HG02610 (cell line): ENCODE results near the gene ATG4D.

Experiments used
- ATAC-seq: cut with Tn5 transposase; IDR thresholded peaks from one replicate; pipeline ENCODE4 v1.9.1; 2021; ENCODE audit warnings: mild to moderate bottlenecking, moderate library complexity; ENCODE audit not compliant: unreplicated experiment

Gene ATG4D

DNA sequence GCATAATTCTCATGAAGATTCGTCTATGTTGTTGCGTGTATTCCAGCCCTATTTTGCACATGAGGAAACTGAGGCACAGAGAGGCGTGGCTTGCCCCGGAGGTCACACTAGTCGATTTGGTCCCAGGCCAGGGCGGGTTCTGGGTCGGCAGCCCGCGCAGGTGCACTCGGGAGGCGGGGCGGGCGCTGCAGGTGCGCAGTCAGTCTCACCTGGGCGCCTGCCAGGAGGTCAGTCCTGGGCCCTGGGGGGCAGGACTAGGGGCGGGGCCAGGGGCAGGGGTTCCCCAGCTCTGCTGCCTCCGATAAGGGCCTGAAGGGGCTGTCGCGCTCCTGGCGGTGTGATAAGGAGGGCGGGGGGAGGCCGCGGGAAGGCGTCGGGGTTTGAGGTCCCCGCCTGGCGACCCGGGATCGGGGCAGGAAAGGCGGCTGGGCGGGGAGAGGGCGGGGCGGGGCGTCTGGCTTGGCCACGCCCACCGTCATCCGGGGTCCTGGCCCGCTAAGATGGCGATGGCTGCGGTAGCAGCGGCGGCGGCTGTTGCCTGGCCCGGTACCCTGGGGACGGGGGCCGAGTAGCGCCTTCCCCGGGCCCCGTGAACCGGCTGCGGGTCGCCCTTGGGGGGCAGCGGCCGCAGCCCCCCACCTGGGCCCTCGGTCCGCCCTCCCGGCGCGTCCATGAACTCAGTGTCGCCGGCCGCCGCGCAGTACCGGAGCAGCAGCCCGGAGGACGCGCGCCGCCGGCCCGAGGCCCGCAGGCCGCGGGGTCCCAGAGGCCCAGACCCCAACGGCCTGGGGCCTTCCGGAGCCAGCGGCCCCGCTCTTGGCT is at the start of gene ATG4D:
TSS of gene ATG4D (plus strand) at position 485 of the 822 bp plus-strand sequence. CDS start at position 672, 187 bp downstream.
- ATAC-seq, result peak; percentile 66

- no peak for ATAC-seq
Observed at GRCh38 chr19:10497371-10497770, 46.3 kb upstream of the ATG4D start.

GRCh38 chr19:10499550-10500246 is 44.0 kb upstream of the ATG4D start:
- ATAC-seq, result no peak

GRCh38 chr19:10500247-10500592 is 43.5 kb upstream of the ATG4D start:
- ATAC-seq, result no peak

GRCh38 chr19:10501971-10502523 is 41.7 kb upstream of the ATG4D start:
- ATAC-seq, result peak; percentile 26

DNA sequence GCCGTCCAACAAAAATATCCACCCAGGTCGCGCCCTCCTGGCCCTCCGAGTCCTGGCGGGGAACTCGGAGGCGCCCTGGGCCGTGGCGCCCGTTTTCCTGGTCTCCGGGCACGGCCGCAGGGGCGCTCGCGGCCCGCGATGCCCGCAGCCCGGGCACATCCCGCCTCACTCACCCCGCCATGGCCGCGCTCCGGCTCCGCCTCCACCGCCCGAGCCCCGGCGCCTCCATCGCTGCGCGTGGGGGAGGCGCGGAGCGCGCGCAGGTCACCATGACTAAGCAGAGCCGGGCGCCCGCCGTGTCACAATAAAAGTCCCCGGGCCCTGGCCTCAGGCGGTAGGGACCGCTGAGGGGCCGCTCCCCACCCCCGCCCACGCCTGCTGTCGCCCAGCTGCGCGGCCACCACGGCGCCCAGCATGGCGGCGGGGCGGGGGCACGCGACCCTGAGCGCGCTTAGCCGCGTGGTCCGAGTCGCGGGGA is 41.1 kb upstream of the ATG4D start:
- peak; percentile 82 for ATAC-seq

DNA sequence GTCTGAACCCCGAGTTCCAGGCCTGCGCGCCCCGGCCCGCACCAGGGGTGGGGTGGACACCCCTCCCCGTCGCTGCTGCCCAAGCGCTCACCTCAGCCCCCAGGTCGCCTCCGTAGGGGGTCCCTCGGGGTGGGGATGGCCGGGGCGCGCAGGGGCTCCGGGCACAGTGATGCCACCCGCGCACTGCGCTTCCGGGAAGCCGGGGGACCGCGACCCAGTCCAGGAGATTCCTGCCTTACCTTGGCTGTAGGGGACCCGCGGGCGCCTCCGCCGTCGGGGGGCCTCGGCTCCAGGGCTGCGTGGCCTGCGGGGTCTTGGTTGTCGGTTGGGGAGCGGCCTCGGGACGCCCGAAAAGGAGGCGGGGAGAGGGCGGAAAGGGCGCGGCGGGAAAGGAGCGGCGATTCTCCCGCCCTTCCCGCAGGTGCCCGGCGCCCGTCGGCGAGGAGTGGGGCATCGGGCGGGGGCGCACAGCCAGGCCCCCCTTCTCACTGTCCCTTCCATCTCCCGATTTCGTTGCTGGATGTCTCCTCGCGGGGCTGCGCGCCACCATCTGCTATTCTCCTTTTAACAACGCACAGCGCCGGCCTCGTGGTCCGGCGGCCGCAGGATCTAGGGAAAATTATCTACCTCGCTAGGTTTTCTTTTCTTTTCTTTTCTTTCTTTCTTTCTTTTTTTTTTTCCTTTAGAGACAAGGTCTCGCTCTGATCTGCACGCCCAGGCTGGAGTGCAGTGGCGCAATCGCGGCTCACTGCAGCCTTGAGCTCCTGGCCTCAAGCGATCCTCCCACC is 40.5 kb upstream of the ATG4D start, which contains the start of gene KEAP1:
TSS of gene KEAP1 (minus strand) at position 355 of the 788 bp plus-strand sequence. CDS start 3,323 bp downstream, outside the sequence.
- peak; percentile 24 for ATAC-seq

DNA sequence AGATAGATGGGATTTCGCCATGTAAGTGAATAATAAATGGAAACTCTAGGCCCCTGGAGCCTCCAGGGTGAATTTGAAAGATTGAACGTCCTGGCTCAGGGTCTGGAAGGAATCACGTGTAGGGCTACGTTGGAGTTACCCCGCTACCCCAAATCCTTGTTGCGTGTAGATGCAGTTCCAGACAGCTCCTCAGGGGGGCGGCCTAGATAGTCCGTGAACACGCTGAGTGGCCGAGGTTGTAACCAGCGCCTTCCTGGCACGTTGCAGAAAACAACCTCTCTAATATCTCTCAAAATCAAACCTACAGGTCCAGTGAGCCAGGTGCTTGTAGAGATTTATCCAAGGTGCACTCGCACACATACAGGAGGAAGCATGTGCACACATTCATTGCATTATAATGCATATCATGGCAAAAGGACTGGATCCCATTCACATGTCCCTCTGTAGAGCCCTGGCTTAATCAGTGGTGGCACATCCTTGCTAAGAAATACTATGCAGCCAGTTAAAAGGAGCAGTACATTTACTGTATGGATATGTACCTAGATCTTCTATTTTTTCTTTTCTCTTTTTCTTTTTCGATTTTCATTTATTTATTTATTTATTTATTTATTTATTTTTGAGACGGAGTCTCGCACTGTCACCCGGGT is 38.0 kb upstream of the ATG4D start:
- no peak for ATAC-seq

GRCh38 chr19:10508036-10508435 is 35.7 kb upstream of the ATG4D start:
- no peak for ATAC-seq

DNA sequence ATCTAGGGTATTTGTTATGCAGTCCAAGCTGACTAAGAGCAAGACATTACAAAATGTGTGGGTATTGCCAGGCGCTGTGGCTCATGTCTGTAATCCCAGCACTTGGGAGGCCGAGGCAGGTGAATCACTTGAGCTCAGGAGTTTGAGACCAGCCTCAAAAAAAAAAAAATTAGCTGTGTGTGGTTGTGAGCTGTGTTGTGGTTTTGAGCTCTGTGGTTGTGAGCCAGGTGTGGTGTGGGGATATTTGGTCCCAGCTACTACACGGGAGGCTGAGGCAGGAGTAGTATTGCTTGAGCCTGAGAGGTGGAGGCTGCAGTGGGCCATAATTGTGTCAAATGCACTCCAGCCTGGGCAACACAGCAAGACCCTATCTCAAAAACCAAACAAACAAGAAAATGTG is 35.0 kb upstream of the ATG4D start:
- ATAC-seq, result no peak

- ATAC-seq, result no peak
Observed at GRCh38 chr19:10510301-10510802, 33.4 kb upstream of the ATG4D start.

DNA sequence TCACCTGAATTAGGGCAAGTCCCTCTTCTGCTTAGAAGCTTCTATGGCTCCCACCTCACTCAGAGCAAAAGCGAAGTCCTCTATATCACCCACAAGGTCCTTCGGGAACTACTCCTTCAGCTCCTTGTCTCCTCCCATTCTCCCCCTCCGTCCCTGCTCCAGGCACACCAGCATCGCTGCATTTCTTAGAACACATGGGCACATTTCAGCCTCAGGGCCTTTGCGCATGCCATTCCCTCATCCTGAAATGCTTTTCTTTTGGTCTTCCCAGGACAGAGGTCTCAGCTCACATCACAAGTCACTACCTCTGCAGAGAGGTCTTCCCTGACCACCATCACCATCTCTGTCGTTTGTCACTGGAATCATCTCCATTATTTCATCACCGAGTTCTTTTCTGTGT is 30.5 kb upstream of the ATG4D start:
- ATAC-seq, result no peak

DNA sequence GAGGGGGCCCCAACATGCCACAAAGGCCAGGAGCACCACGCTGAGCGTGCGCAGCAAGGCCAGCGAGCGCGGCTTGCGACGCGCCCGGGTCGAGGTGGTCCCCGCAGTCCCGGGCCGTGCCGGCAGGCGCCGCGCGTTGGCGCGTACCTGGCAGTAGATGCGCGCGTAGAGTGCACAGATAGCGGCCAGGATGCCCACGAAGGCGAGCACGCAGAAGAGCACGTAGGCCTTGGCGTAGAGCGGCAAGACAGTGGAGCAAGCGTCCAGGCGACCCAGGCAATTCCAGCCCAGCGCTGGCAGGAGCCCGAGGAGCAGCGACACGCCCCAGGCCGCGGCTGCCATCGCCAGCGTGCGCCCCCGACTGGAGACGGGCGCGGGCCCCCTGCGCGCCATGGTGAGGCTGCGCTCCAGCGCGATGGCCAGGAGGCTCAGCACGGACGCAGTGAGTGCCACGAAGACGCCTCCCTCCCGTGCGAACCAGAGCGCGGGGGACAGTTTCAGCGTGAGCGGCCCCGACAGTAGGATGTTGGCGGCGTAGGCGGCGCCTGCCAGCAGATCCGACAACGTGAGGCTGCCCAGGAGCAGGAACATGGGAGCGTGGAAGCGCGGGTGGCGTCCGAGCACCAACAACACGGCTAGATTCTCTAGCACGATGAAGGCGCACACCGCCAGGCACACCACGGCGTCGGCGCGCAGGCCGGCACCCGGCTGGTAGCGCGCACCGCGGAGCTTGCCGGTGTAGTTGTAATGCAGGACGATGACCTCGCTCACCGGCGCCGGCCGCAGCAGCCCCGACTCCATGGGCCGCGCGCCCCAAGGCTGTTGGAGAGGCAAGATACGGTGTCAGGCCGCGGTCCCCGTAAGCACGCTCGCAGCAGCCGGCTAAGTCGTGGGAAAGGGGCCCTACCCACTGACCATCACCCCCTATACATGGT is 29.2 kb upstream of the ATG4D start:
- no peak for ATAC-seq

DNA sequence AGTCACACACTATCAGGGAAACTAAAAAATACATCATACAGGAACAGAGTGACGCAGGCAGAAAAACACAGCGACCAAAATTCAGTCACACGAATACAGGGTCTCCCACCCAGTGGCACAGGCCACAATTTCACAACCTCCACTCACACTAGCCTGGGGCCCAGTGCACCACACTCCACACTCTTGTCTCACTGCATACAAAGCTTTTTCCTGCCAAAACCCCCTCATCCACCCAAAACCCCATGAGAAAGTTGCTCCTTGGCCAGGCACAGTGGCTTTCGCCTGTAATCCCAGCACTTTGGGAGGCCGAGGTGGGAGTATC is 27.7 kb upstream of the ATG4D start:
- ATAC-seq, result no peak

GRCh38 chr19:10516671-10517286 is 26.9 kb upstream of the ATG4D start:
- no peak for ATAC-seq

GRCh38 chr19:10517361-10517759 is 26.3 kb upstream of the ATG4D start, which contains the start of gene S1PR5:
TSS of gene S1PR5 (minus strand) at chr19:10517447. CDS start at chr19:10515011, 2,436 bp downstream.
- no peak for ATAC-seq

GRCh38 chr19:10517760-10518443 is 25.8 kb upstream of the ATG4D start:
- ATAC-seq, result no peak
